Measurements from ENCODE around the gene ATP10B. TPM values are rescaled to one million over a fixed set of nuclear protein-coding genes. Genes with fewer than 3 reads are reported as not detected.
A peak's percentile ranks its signal among the peaks of the same experiment; 100 is the strongest.
"Not testable (repeated sequence)": the region's sequence is repeated elsewhere in the genome, so short reads cannot be mapped to it uniquely, and the experiment has no call there.

Gene ATP10B
- total RNA-seq = 100 to 1,000 TPM; 162 to 232 TPM

- no peaks in the 10 kb centered on the region for H3K9me3 ChIP-seq
- no peak for TF ChIP-seq CTCF (IDR thresholded peaks at IDR 0.05)
- no peaks in the 10 kb centered on the region for H3K4me1 ChIP-seq
- no peak within 1 kb of the TSS for H3K4me3 ChIP-seq
- no peaks in the 10 kb centered on the region for H3K27me3 ChIP-seq
- intact Hi-C loops (cut with DNase I) = no loop called here
- no peak within 1 kb of the TSS for H3K9ac ChIP-seq (ENCODE audit: low read depth in 2 of 2, low read length in 2 of 2)
- no peaks in the 10 kb centered on the region for H3K36me3 ChIP-seq
- no peak within 1 kb of the TSS for H3K27ac ChIP-seq
- no peak for DNase-seq
These were observed at the start of gene ATP10B for GRCh38 chr5:160852049-160852448. Gene ATP10B (minus strand): TSS chr5:160852211. CDS start chr5:160688074, 164,137 bp downstream.

DNA sequence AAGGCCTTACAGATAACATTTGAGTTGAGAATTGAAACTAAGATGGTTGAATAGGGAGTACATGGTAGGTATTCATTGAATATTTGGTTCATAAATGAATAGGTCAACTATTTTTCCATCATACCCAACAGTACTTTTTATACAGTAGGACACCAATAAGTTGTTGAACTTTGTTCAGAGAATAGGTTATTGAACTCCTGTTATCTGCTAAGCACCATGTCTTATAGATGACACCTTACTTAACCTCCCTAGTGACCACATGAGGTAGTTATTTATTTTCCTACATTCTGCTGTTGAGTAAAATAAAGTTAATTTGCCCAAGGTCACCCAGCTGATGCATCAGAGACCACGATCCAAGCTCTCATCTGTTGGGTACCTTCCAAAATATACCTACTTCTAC lies 49.6 kb upstream of the ATP10B start:
- no peak for DNase-seq
- intact Hi-C loops (cut with DNase I) = no loop called here
- Histone ChIP-seq H3K9me3 (no peaks in the 10 kb centered on the region), H3K27me3 (no peaks in the 10 kb centered on the region), H3K9ac (ENCODE audit: low read depth in 2 of 2, low read length in 2 of 2) (no peak overlapping the region), H3K27ac (no peak overlapping the region), H3K4me3 (no peak overlapping the region), H3K4me1 (no peaks in the 10 kb centered on the region), H3K36me3 (no peaks in the 10 kb centered on the region)
- TF ChIP-seq CTCF (IDR thresholded peaks at IDR 0.05) = no peak

GRCh38 chr5:160899735-160900134 lies 47.7 kb upstream of the ATP10B start:
- Histone ChIP-seq H3K36me3 (no peaks in the 10 kb centered on the region), H3K9me3 (no peaks in the 10 kb centered on the region), H3K9ac (ENCODE audit: low read depth in 2 of 2, low read length in 2 of 2) (no peak overlapping the region), H3K27me3 (no peaks in the 10 kb centered on the region), H3K27ac (no peak overlapping the region), H3K4me1 (no peaks in the 10 kb centered on the region), H3K4me3 (no peak overlapping the region)
- no peak for TF ChIP-seq CTCF (IDR thresholded peaks at IDR 0.05)
- DNase-seq = no peak
- intact Hi-C loops (cut with DNase I) = no loop called here

DNA sequence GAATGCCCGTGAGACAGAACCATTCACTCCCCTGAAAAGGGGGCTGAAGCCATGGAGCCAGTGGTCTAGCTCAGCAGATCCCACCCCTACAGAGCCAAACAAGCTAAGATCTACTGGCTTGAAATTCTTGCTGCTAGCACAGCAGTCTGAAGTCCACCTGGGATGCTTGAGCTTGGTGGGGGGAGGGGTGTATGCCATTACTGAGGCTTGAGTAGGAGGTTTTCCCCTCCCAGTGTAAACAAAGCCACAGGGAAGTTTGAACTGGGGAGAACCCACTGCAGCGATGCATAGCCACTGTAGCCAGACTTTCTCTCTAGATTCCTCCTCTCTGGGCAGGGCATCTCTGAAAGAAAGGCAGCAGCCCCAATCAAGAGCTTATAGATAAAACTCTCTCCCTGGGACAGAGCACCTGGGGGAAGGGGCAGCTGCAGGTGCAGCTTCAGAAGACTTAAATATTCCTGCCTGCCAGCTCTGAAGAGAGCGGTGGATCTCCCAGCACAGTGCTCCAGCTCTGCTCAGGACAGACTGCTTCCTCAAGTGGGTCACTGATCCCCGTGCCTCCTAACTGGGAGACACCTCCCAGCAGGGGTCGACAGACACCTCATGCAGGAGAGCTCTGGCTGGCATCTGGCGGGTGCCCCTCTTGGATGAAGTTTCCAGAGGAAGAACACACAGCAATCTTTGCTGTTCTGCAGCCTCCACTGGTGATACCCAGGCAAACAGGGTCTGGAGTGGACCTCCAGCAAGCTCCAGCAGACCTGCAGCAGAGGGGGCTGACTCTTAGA lies 41.4 kb upstream of the ATP10B start:
- intact Hi-C loops (cut with DNase I); H3K4me3 ChIP-seq; H3K27me3 ChIP-seq; H3K9ac ChIP-seq (ENCODE audit: low read depth in 2 of 2, low read length in 2 of 2); H3K9me3 ChIP-seq; H3K4me1 ChIP-seq; H3K27ac ChIP-seq; H3K36me3 ChIP-seq: not testable (repeated sequence)
- peak; percentile 33 for DNase-seq

DNA sequence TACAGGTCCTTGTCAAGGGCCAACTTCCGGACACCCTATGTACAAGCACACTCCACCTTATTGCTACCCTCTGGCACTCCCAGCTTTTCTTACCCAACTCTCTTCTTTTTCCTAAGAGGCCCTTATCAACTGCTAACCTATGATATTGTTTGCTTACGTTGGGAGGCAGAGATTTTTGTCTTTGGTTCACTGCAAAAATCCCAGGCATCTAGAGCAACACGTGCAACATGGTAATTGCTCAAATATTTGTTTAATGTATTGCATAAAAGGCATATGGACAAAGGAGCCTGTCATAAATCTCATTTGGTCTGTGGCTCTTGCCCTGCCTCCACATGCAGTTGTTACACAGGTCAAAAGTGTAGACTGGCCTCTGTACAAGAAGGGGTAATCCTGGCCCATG lies 35.8 kb upstream of the ATP10B start:
- Histone ChIP-seq H3K4me1 (no peaks in the 10 kb centered on the region), H3K4me3 (no peak overlapping the region), H3K27me3 (no peaks in the 10 kb centered on the region), H3K9ac (ENCODE audit: low read depth in 2 of 2, low read length in 2 of 2) (no peak overlapping the region), H3K9me3 (no peaks in the 10 kb centered on the region), H3K36me3 (no peaks in the 10 kb centered on the region), H3K27ac (no peak overlapping the region)
- no peak for TF ChIP-seq CTCF (IDR thresholded peaks at IDR 0.05)
- intact Hi-C loops (cut with DNase I) = no loop called here
- peak; percentile 59 for DNase-seq

GRCh38 chr5:160873560-160874200 lies 21.7 kb upstream of the ATP10B start:
- H3K9ac ChIP-seq (ENCODE audit: low read depth in 2 of 2, low read length in 2 of 2); H3K36me3 ChIP-seq; H3K27me3 ChIP-seq; H3K9me3 ChIP-seq; intact Hi-C loops (cut with DNase I); H3K4me1 ChIP-seq; H3K27ac ChIP-seq; H3K4me3 ChIP-seq: not testable (repeated sequence)
- peak; percentile 45 for DNase-seq
